ENCODE measurements around the gene SLBP.
"Not testable (repeated sequence)": the region's sequence is repeated elsewhere in the genome, so short reads cannot be mapped to it uniquely, and the experiment has no call there.

Gene SLBP

GRCh38 chr4:1676605-1677525 is 35.3 kb downstream of the SLBP start:
- Histone ChIP-seq H3K27ac (ENCODE audit: low read depth, low read length) (no peak overlapping the region), H3K4me3 (ENCODE audit: low read depth in 1 of 2, low read length in 2 of 2) (no peak overlapping the region), H3K27me3 (ENCODE audit: control insufficient read depth in 1 of 2, insufficient read depth in 2 of 2, low read length in 2 of 2) (no peaks in the 10 kb centered on the region), H3K9me3 (ENCODE audit: control insufficient read depth in 1 of 2, low read length in 2 of 2) (no peaks in the 10 kb centered on the region), H3K36me3 (ENCODE audit: control insufficient read depth in 1 of 2, insufficient read depth in 2 of 2, low read length in 2 of 2) (no peaks in the 10 kb centered on the region), H3K4me1 (ENCODE audit: control insufficient read depth in 1 of 2, insufficient read depth in 2 of 2, low read length in 2 of 2) (no peaks in the 10 kb centered on the region), H3K9ac (ENCODE audit: low read depth in 1 of 2, low read length in 2 of 2) (no peak overlapping the region)

- Histone ChIP-seq H3K27me3 (ENCODE audit: control insufficient read depth in 1 of 2, insufficient read depth in 2 of 2, low read length in 2 of 2) (no peaks in the 10 kb centered on the region), H3K9ac (ENCODE audit: low read depth in 1 of 2, low read length in 2 of 2) (no peak overlapping the region), H3K4me3 (ENCODE audit: low read depth in 1 of 2, low read length in 2 of 2) (no peak overlapping the region), H3K9me3 (ENCODE audit: control insufficient read depth in 1 of 2, low read length in 2 of 2) (no peaks in the 10 kb centered on the region), H3K4me1 (ENCODE audit: control insufficient read depth in 1 of 2, insufficient read depth in 2 of 2, low read length in 2 of 2) (no peaks in the 10 kb centered on the region), H3K36me3 (ENCODE audit: control insufficient read depth in 1 of 2, insufficient read depth in 2 of 2, low read length in 2 of 2) (no peaks in the 10 kb centered on the region), H3K27ac (ENCODE audit: low read depth, low read length) (no peak overlapping the region)
These were observed 36.3 kb downstream of the SLBP start for GRCh38 chr4:1675802-1676137.

- Histone ChIP-seq H3K9me3 (ENCODE audit: control insufficient read depth in 1 of 2, low read length in 2 of 2) (no peaks in the 10 kb centered on the region), H3K36me3 (ENCODE audit: control insufficient read depth in 1 of 2, insufficient read depth in 2 of 2, low read length in 2 of 2) (no peaks in the 10 kb centered on the region), H3K4me1 (ENCODE audit: control insufficient read depth in 1 of 2, insufficient read depth in 2 of 2, low read length in 2 of 2) (no peaks in the 10 kb centered on the region), H3K27me3 (ENCODE audit: control insufficient read depth in 1 of 2, insufficient read depth in 2 of 2, low read length in 2 of 2) (no peaks in the 10 kb centered on the region), H3K9ac (ENCODE audit: low read depth in 1 of 2, low read length in 2 of 2) (no peak overlapping the region), H3K27ac (ENCODE audit: low read depth, low read length) (no peak overlapping the region), H3K4me3 (ENCODE audit: low read depth in 1 of 2, low read length in 2 of 2) (no peak overlapping the region)
These were observed 36.9 kb downstream of the SLBP start for GRCh38 chr4:1675136-1675801.

GRCh38 chr4:1674682-1675081 is 37.4 kb downstream of the SLBP start:
- no peaks in the 10 kb centered on the region for H3K4me1 ChIP-seq (ENCODE audit: control insufficient read depth in 1 of 2, insufficient read depth in 2 of 2, low read length in 2 of 2)
- no peaks in the 10 kb centered on the region for H3K9me3 ChIP-seq (ENCODE audit: control insufficient read depth in 1 of 2, low read length in 2 of 2)
- H3K4me3 ChIP-seq (ENCODE audit: low read depth in 1 of 2, low read length in 2 of 2), result no peak overlapping the region
- H3K36me3 ChIP-seq (ENCODE audit: control insufficient read depth in 1 of 2, insufficient read depth in 2 of 2, low read length in 2 of 2), result no peaks in the 10 kb centered on the region
- H3K9ac ChIP-seq (ENCODE audit: low read depth in 1 of 2, low read length in 2 of 2), result no peak overlapping the region
- no peak overlapping the region for H3K27ac ChIP-seq (ENCODE audit: low read depth, low read length)
- no peaks in the 10 kb centered on the region for H3K27me3 ChIP-seq (ENCODE audit: control insufficient read depth in 1 of 2, insufficient read depth in 2 of 2, low read length in 2 of 2)

- Histone ChIP-seq H3K27ac (ENCODE audit: low read depth, low read length) (no peak overlapping the region), H3K36me3 (ENCODE audit: control insufficient read depth in 1 of 2, insufficient read depth in 2 of 2, low read length in 2 of 2) (no peaks in the 10 kb centered on the region), H3K9ac (ENCODE audit: low read depth in 1 of 2, low read length in 2 of 2) (no peak overlapping the region), H3K9me3 (ENCODE audit: control insufficient read depth in 1 of 2, low read length in 2 of 2) (no peaks in the 10 kb centered on the region), H3K4me3 (ENCODE audit: low read depth in 1 of 2, low read length in 2 of 2) (no peak overlapping the region), H3K4me1 (ENCODE audit: control insufficient read depth in 1 of 2, insufficient read depth in 2 of 2, low read length in 2 of 2) (no peaks in the 10 kb centered on the region), H3K27me3 (ENCODE audit: control insufficient read depth in 1 of 2, insufficient read depth in 2 of 2, low read length in 2 of 2) (no peaks in the 10 kb centered on the region)
These were observed 38.4 kb downstream of the SLBP start for GRCh38 chr4:1673671-1674070.

GRCh38 chr4:1671011-1671410 is 41.1 kb downstream of the SLBP start:
- not testable (repeated sequence) for H3K36me3 ChIP-seq (ENCODE audit: control insufficient read depth in 1 of 2, insufficient read depth in 2 of 2, low read length in 2 of 2); H3K9ac ChIP-seq (ENCODE audit: low read depth in 1 of 2, low read length in 2 of 2); H3K4me3 ChIP-seq (ENCODE audit: low read depth in 1 of 2, low read length in 2 of 2); H3K4me1 ChIP-seq (ENCODE audit: control insufficient read depth in 1 of 2, insufficient read depth in 2 of 2, low read length in 2 of 2); H3K27ac ChIP-seq (ENCODE audit: low read depth, low read length); H3K27me3 ChIP-seq (ENCODE audit: control insufficient read depth in 1 of 2, insufficient read depth in 2 of 2, low read length in 2 of 2); H3K9me3 ChIP-seq (ENCODE audit: control insufficient read depth in 1 of 2, low read length in 2 of 2)

- no peak overlapping the region for H3K4me3 ChIP-seq (ENCODE audit: low read depth in 1 of 2, low read length in 2 of 2)
- H3K9me3 ChIP-seq (ENCODE audit: control insufficient read depth in 1 of 2, low read length in 2 of 2), result no peaks in the 10 kb centered on the region
- H3K27ac ChIP-seq (ENCODE audit: low read depth, low read length), result no peak overlapping the region
- no peaks in the 10 kb centered on the region for H3K4me1 ChIP-seq (ENCODE audit: control insufficient read depth in 1 of 2, insufficient read depth in 2 of 2, low read length in 2 of 2)
- no peaks in the 10 kb centered on the region for H3K36me3 ChIP-seq (ENCODE audit: control insufficient read depth in 1 of 2, insufficient read depth in 2 of 2, low read length in 2 of 2)
- no peak overlapping the region for H3K9ac ChIP-seq (ENCODE audit: low read depth in 1 of 2, low read length in 2 of 2)
- no peaks in the 10 kb centered on the region for H3K27me3 ChIP-seq (ENCODE audit: control insufficient read depth in 1 of 2, insufficient read depth in 2 of 2, low read length in 2 of 2)
These were observed 41.8 kb downstream of the SLBP start for GRCh38 chr4:1670279-1670678.

- no peaks in the 10 kb centered on the region for H3K4me1 ChIP-seq (ENCODE audit: control insufficient read depth in 1 of 2, insufficient read depth in 2 of 2, low read length in 2 of 2)
- H3K36me3 ChIP-seq (ENCODE audit: control insufficient read depth in 1 of 2, insufficient read depth in 2 of 2, low read length in 2 of 2), result no peaks in the 10 kb centered on the region
- H3K27me3 ChIP-seq (ENCODE audit: control insufficient read depth in 1 of 2, insufficient read depth in 2 of 2, low read length in 2 of 2), result no peaks in the 10 kb centered on the region
- H3K4me3 ChIP-seq (ENCODE audit: low read depth in 1 of 2, low read length in 2 of 2), result no peak overlapping the region
- H3K9ac ChIP-seq (ENCODE audit: low read depth in 1 of 2, low read length in 2 of 2), result no peak overlapping the region
- H3K9me3 ChIP-seq (ENCODE audit: control insufficient read depth in 1 of 2, low read length in 2 of 2), result no peaks in the 10 kb centered on the region
- H3K27ac ChIP-seq (ENCODE audit: low read depth, low read length), result no peak overlapping the region
These were observed 42.3 kb downstream of the SLBP start for GRCh38 chr4:1669850-1670249.

GRCh38 chr4:1669270-1669669 is 42.8 kb downstream of the SLBP start:
- no peaks in the 10 kb centered on the region for H3K9me3 ChIP-seq (ENCODE audit: control insufficient read depth in 1 of 2, low read length in 2 of 2)
- no peak overlapping the region for H3K4me3 ChIP-seq (ENCODE audit: low read depth in 1 of 2, low read length in 2 of 2)
- no peaks in the 10 kb centered on the region for H3K36me3 ChIP-seq (ENCODE audit: control insufficient read depth in 1 of 2, insufficient read depth in 2 of 2, low read length in 2 of 2)
- H3K4me1 ChIP-seq (ENCODE audit: control insufficient read depth in 1 of 2, insufficient read depth in 2 of 2, low read length in 2 of 2), result no peaks in the 10 kb centered on the region
- no peak overlapping the region for H3K27ac ChIP-seq (ENCODE audit: low read depth, low read length)
- no peaks in the 10 kb centered on the region for H3K27me3 ChIP-seq (ENCODE audit: control insufficient read depth in 1 of 2, insufficient read depth in 2 of 2, low read length in 2 of 2)
- no peak overlapping the region for H3K9ac ChIP-seq (ENCODE audit: low read depth in 1 of 2, low read length in 2 of 2)

GRCh38 chr4:1668488-1668840 is 43.7 kb downstream of the SLBP start:
- no peaks in the 10 kb centered on the region for H3K9me3 ChIP-seq (ENCODE audit: control insufficient read depth in 1 of 2, low read length in 2 of 2)
- H3K27ac ChIP-seq (ENCODE audit: low read depth, low read length), result no peak overlapping the region
- H3K36me3 ChIP-seq (ENCODE audit: control insufficient read depth in 1 of 2, insufficient read depth in 2 of 2, low read length in 2 of 2), result no peaks in the 10 kb centered on the region
- no peaks in the 10 kb centered on the region for H3K27me3 ChIP-seq (ENCODE audit: control insufficient read depth in 1 of 2, insufficient read depth in 2 of 2, low read length in 2 of 2)
- H3K4me3 ChIP-seq (ENCODE audit: low read depth in 1 of 2, low read length in 2 of 2), result no peak overlapping the region
- no peaks in the 10 kb centered on the region for H3K4me1 ChIP-seq (ENCODE audit: control insufficient read depth in 1 of 2, insufficient read depth in 2 of 2, low read length in 2 of 2)
- no peak overlapping the region for H3K9ac ChIP-seq (ENCODE audit: low read depth in 1 of 2, low read length in 2 of 2)

Measured in duodenal mucosa (tissue), 2 donors.